ENCODE results near the gene AKAP11.

The AKAP11 gene

GRCh38 chr13:42348576-42348975 lies 76.6 kb downstream of the AKAP11 start:
- no peak for DNase-seq

- DNase-seq, result no peak
These were observed 78.2 kb downstream of the AKAP11 start for GRCh38 chr13:42350141-42350540.

- DNase-seq, result no peak
These were observed 82.5 kb downstream of the AKAP11 start for GRCh38 chr13:42354241-42355091.

- no peak for DNase-seq
These were observed 83.1 kb downstream of the AKAP11 start for GRCh38 chr13:42355092-42355485.

GRCh38 chr13:42355491-42356183 lies 83.7 kb downstream of the AKAP11 start:
- DNase-seq, result no peak

- DNase-seq, result no peak
These were observed 84.2 kb downstream of the AKAP11 start for GRCh38 chr13:42356184-42356575.

- DNase-seq, result no peak
These were observed 88.2 kb downstream of the AKAP11 start for GRCh38 chr13:42360046-42360574.

GRCh38 chr13:42361701-42362100 lies 89.7 kb downstream of the AKAP11 start:
- DNase-seq, result no peak

- no peak for DNase-seq
These were observed 92.1 kb downstream of the AKAP11 start for GRCh38 chr13:42363941-42364612.

GRCh38 chr13:42364613-42365000 lies 92.7 kb downstream of the AKAP11 start:
- DNase-seq, result no peak

GRCh38 chr13:42367831-42368230 lies 95.9 kb downstream of the AKAP11 start:
- no peak for DNase-seq

GRCh38 chr13:42369071-42369797 lies 97.3 kb downstream of the AKAP11 start:
- DNase-seq, result no peak

- DNase-seq, result no peak
These were observed 98.3 kb downstream of the AKAP11 start for GRCh38 chr13:42370229-42370628.

All from cerebellar nuclear complex (tissue), 1 donor.